Pons (tissue), 1 donor: ENCODE data around the gene PWWP2B.
A peak's percentile ranks its signal among the peaks of the same experiment; 100 is the strongest.

Experiments
- DNase-seq: peaks from one replicate; pipeline ENCODE4 v3.0.0-alpha.2; 2016; ENCODE audit warnings: low spot score

Gene PWWP2B

GRCh38 chr10:132420469-132420980, 23.5 kb downstream of the PWWP2B start:
- no peak for DNase-seq

DNA sequence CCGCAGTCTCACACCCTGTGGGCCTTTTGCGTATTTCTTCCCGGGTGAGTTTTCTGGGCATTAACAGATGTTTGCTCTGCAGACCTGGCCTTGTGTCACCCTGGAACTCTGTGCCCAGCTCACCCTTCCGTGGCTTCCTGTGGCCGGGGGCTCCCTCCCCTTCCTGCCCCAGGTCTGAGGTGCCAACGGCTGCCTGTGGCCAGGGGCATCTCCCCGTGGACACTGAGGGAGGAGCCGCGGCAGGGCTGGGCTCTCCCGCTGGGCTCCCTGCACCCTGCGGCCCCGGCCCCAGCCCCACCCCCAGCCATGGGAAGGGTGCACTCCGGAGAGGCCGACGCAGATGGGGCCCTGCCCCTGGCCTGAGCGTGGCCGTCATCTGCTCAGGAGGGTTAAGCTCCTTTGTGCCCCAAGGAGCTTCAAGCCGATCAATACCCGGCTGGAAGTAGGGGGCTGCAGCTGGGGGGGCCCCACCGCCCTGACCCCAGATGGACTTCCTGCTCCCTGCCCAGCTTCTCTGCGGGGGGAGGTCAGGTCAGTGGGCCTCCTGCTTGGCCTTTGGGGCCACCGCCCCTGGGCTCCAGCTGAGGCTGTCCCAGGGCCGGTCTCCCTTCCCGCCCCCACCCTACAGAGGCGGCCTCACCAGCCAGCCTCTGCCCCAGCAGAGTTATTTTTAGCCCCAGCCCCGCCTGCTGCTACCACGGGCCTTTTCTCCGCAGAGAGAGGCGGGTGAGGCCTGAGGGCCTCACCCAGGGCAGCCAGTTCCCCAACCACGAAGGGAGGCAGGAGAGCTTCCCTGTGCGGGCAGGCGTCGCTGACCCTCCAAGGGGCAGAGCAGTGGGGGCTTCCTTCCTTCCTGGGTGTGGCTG, 24.2 kb downstream of the PWWP2B start:
- peak; percentile 55 for DNase-seq

DNA sequence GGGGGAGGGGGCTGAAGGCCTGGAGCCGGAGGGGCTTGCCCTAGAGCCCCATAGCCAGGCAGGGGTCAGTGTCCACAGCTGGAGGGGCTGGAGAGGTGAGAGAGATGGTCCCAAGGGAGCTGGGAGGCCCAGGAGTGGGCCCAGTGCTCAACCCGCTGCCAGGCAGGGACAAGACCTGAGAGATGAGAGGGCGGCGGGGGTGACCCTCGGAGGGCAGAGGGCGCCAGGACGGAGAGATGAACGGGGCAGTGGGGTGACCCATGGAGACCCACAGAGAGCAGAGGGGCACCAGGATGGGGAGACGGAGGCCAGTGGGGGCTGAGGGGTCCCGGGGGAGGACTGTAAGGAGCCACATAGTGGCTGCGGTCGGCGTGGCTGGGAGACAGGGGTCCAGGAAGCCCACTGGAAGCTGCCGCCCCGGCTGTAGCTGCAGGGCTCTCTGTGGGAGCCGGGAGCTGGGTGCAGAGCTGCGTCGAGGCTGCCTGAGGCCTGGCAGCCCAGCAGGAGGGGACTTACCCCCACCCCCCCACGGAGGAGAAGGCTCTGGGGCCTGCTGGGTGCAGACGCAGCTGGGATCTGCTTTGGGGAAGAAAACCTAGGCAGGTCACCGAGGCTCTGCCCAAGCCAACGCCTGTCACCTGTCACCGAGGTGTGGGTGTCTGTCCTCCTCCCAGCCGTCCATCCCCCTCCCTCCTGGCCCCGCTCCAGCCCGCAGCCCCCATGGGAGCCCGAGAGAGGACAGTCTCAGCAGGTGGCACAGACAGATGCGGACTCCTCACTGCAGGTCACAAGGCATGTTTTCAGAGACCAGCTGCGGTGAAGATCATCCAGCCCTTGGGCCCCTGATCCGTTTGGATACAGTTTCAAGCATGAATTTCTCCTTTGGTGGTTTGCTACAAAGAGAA, 25.1 kb downstream of the PWWP2B start:
- DNase-seq = no peak

- DNase-seq = peak; percentile 57
These were observed 26.2 kb downstream of the PWWP2B start for GRCh38 chr10:132422903-132423825.

GRCh38 chr10:132423966-132424861, 27.2 kb downstream of the PWWP2B start:
- no peak for DNase-seq

DNA sequence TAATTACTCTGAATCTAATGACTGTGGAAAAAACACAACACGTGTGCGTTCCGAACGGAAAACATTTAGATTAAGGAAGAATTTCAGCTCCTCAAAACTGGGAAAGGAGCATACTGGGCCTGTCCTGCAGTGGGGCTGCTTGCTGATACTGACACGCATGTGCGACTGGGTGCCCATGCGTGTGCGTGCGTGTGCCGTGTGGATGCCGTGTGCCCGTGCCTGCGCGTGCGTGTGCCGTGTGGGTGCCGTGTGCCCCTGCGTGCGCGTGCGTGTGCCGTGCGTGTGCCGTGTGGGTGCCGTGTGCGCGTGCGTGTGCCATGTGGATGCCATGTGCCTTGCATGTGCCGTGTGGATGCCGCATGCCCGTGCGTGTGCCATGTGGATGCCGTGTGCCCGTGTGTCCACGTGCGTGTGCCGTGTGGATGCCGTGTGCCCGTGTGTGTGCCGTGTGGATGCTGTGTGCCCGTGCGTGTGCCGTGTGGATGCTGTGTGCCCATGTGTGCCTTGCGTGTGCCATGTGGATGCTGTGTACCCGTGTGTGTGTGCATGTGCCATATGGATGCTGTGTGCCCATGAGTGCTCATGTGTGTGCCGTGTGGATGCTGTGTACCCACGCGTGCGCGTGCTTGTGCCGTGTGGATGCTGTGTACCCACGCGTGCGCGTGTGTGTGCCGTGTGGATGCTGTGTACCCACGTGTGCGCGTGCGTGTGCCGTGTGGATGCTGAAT, 28.2 kb downstream of the PWWP2B start:
- DNase-seq = no peak

- no peak for DNase-seq
These were observed 28.8 kb downstream of the PWWP2B start for GRCh38 chr10:132425757-132426155.

DNA sequence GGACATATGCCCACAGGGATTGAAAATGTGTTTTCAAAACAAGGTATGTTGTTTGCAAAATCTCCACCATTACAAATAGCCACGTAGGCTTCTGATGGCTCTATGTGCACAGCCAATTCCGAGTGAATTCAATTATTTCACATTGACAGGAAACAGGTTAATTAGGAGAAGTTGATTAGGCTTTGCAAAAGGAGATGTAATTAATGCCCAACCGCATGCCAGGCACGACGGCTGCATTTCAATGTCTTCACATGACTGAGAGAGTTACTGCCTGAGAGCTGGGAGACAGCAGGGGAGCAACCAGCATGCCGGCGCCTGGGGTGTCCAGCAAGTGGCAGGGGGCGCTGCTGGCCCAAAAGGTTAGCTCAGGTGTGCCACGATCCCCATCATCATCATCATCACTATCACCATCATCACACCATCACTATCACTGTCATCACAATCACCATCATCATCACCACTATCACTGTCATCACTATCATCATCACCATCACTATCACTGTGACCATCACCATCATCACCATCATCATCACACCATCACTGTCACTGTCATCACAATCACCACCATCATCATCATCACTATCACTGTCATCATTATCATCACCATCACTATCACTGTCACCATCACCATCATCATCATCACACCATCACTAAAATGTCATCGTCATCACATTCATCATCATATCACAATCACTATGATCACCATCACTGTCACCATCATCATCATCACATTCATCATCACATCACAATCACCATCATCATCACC, 30.2 kb downstream of the PWWP2B start:
- DNase-seq = no peak

GRCh38 chr10:132427939-132428367, 31.0 kb downstream of the PWWP2B start:
- no peak for DNase-seq

- DNase-seq = no peak
These were observed 31.5 kb downstream of the PWWP2B start for GRCh38 chr10:132428486-132428995.

GRCh38 chr10:132429281-132430230, 32.6 kb downstream of the PWWP2B start:
- DNase-seq = no peak

DNA sequence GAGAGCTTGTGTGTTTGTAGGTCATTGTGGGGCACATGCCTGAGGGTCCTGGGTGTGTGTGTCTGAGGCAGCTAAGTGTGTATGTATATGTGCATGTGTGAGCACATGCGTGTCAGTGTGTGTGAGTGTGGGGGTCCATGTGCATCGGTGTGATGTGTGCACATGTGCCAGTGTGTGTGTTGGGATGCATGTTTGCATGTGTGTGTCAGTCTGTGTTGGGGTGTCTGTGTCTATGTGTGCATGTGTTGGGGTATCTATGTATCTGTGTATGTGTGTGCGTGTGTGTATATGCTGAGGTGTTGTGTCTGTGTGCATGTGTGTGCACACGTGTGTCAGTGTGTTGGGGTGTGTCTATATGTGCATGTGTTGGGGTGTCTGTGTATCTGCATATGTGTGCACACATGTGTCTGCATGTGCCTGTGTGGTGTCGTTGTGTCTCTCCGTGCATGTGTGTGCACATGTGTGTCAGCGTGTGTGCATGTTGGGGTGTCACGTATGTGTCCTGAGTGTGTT, 33.3 kb downstream of the PWWP2B start:
- DNase-seq = no peak

DNA sequence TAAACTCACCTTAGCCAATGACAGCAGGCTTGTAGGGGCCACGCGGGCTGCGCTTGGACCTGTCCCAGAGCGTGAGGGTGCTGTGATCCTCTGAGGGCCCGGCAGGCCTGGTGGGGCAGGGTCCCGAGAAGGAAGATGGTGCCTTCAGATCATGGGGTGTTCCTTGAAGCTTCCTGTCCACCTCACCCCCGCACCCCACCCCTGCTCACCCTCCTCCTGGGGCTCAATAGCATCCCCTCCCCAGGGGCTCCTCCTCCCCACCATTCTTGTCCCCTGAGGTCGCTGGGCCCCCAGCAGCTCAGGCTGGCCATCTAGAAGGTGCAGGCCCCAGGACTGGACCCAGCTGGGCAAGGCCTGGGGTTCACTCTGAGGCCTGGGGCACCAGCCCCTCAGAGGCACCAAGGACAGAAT, 33.9 kb downstream of the PWWP2B start:
- no peak for DNase-seq

- no peak for DNase-seq
These were observed 34.7 kb downstream of the PWWP2B start for GRCh38 chr10:132431537-132432175.

GRCh38 chr10:132432176-132432540, 35.2 kb downstream of the PWWP2B start:
- DNase-seq = no peak

DNA sequence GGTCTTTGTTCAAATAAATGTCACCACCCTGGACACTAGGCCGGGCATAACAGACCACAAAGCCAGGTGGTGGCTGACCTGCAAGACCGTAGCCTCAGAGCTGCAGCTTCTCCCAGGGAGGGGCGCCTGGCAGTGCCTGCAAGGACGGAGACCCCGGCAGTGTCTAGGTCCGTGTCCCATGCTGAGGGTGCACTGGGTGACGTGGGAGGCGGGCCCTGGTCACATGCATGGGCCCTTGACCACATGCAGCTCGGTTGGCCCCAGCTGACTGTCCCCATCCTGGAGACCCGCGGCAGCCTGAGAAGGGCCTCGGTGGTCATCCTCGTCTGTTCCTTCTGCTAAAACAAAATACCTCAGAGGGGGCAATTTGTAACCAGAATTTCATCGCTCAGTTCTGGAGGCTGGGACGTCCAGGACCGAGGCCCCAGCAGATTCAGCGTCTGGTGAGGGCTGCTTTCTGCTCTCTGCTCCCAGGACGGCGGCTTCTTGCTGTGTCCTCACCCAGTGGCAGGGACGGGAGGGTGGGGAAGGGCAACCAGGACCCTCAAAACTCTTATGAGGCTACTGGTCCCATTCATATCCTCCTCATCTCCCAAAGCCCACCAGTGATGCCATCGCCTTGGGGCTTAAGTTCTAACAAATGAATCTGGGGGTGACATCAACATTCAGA, 36.8 kb downstream of the PWWP2B start:
- no peak for DNase-seq
